ENCODE results near the gene CRTC3.
"Not testable (repeated sequence)": the region's sequence is repeated elsewhere in the genome, so short reads cannot be mapped to it uniquely, and the experiment has no call there.

Gene CRTC3

GRCh38 chr15:90677807-90678790 is 148.4 kb downstream of the CRTC3 start:
- no peak for DNase-seq (ENCODE audit: low read depth)

GRCh38 chr15:90679959-90680358 is 150.2 kb downstream of the CRTC3 start:
- DNase-seq (ENCODE audit: low read depth) = no peak

GRCh38 chr15:90680371-90680935 is 150.7 kb downstream of the CRTC3 start:
- DNase-seq (ENCODE audit: low read depth) = no peak

- DNase-seq (ENCODE audit: low read depth) = no peak
Measured at GRCh38 chr15:90681056-90681455, 151.3 kb downstream of the CRTC3 start.

- no peak for DNase-seq (ENCODE audit: low read depth)
Measured at GRCh38 chr15:90681480-90681879, 151.8 kb downstream of the CRTC3 start.

- no peak for DNase-seq (ENCODE audit: low read depth)
Measured at GRCh38 chr15:90683371-90683770, 153.6 kb downstream of the CRTC3 start.

GRCh38 chr15:90683876-90684275 is 154.2 kb downstream of the CRTC3 start:
- no peak for DNase-seq (ENCODE audit: low read depth)

- DNase-seq (ENCODE audit: low read depth) = no peak
Measured at GRCh38 chr15:90684281-90684680, 154.6 kb downstream of the CRTC3 start.

GRCh38 chr15:90685591-90686434 is 156.1 kb downstream of the CRTC3 start:
- DNase-seq (ENCODE audit: low read depth) = no peak

GRCh38 chr15:90686435-90687218 is 156.9 kb downstream of the CRTC3 start:
- DNase-seq (ENCODE audit: low read depth) = no peak

GRCh38 chr15:90689326-90689961 is 159.7 kb downstream of the CRTC3 start:
- not testable (repeated sequence) for DNase-seq (ENCODE audit: low read depth)

GRCh38 chr15:90690585-90690984 is 160.9 kb downstream of the CRTC3 start:
- no peak for DNase-seq (ENCODE audit: low read depth)

- no peak for DNase-seq (ENCODE audit: low read depth)
Measured at GRCh38 chr15:90691369-90691768, 161.6 kb downstream of the CRTC3 start.

GRCh38 chr15:90691982-90692773 is 162.5 kb downstream of the CRTC3 start:
- DNase-seq (ENCODE audit: low read depth) = no peak

Data from stimulated activated CD8-positive, alpha-beta memory T cell treated with anti-CD3 and anti-CD28 coated beads, Interleukin-12 subunit alpha, Interleukin-12 subunit beta, amount 100 ng/mL, for 1 hour (primary cell).